K562 (cell line): Measurements from ENCODE around the gene U2AF1L4. TPM values are rescaled to one million over a fixed set of nuclear protein-coding genes. Genes with fewer than 3 reads are reported as not detected.
A peak's percentile ranks its signal among the peaks of the same experiment; 100 is the strongest.

Experiments
- ARNT ChIP-seq, 2 experiments: fragments of 450-650 bp; IDR thresholded peaks; 2 replicates each; pipeline ENCODE4 v1.6.1; 2016; ENCODE audit warnings: mild to moderate bottlenecking in 1 of 2
- CCAR2 ChIP-seq: fragments of 200-400 bp; formaldehyde crosslinking; IDR thresholded peaks from 2 replicates; pipeline ENCODE4 v1.6.1; 2017; ENCODE audit warnings: mild to moderate bottlenecking, low read depth, low read length
- E2F3 ChIP-seq: fragments of 250-450 bp; sonication (Bioruptor Pico); IDR thresholded peaks from 2 replicates; pipeline ENCODE4 v1.4.0; 2020; ENCODE audit warnings: mild to moderate bottlenecking
- ETV1 ChIP-seq: fragments of 450-650 bp; conservative IDR thresholded peaks from 2 replicates; pipeline ENCODE4 v1.6.1; 2016; ENCODE audit warnings: missing genetic modification characterization, control low read depth, low read depth, missing compliant biosample characterization
- IRF1 ChIP-seq: sonication (generic); formaldehyde crosslinking; IDR thresholded peaks from 2 replicates; pipeline ENCODE4 v1.8.0; 2022; ENCODE audit warnings: missing genetic modification reagents, mild to moderate bottlenecking, borderline replicate concordance
- NBN ChIP-seq: fragments of 450-650 bp; IDR thresholded peaks from 2 replicates; pipeline ENCODE4 v1.6.1; 2016; ENCODE audit warnings: low read depth, mild to moderate bottlenecking
- RB1 ChIP-seq: fragments of 450-650 bp; IDR thresholded peaks from 2 replicates; pipeline ENCODE4 v1.6.1; 2017; ENCODE audit warnings: low read depth, mild to moderate bottlenecking
- ZNF282 ChIP-seq: sonication (generic); formaldehyde crosslinking; IDR thresholded peaks from 2 replicates; pipeline ENCODE4 v1.8.1; 2023; ENCODE audit warnings: missing genetic modification reagents
- polyA plus RNA-seq, 8 experiments: library from polyadenylated mRNA; depleted of rRNA in 4 of 8; stranded (reverse) in 5 of 8; unstranded in 3 of 8; fragments of >200 nt; fragmentation: Nextera tagmentation in 2 of 8; fragmentation: Illumina TruSeq in 1 of 8; extraction: Ambion mirVana in 2 of 8; extraction: Trizol in 1 of 8; gene quantifications; 2 replicates each; pipeline versions ENCODE4 v1.2.1 to v1.2.3, GENCODE V29; 2011 to 2014; ENCODE audit warnings: inconsistent platforms in 1 of 8, missing spikeins in 1 of 8
- total RNA-seq, 7 experiments: library from RNA; depleted of rRNA in 6 of 7; stranded (reverse); fragments of >200 nt in 6 of 7; fragmentation: Illumina TruSeq in 2 of 7; extraction: Trizol in 2 of 7; gene quantifications; 2 replicates each; pipeline versions ENCODE4 v1.2.1 to v1.2.3, GENCODE V29; 2011 to 2021; ENCODE audit warnings: low replicate concordance in 1 of 7
- TF ChIP-seq, protein P1 (sequence below): fragments of 200-600 bp; sonication (generic); IDR thresholded peaks from one replicate; pipeline ENCODE4 v1.6.1; 2012; ENCODE audit warnings: mild to moderate bottlenecking, low read depth, low read length, inconsistent platforms
- TF ChIP-seq, protein P2 (sequence below), 2 experiments: fragments of 450-650 bp in 1 of 2; IDR thresholded peaks; 2 replicates each; pipeline ENCODE4 v1.6.1; 2011 to 2017; ENCODE audit warnings: low read depth in 2 of 2, antibody characterized with exemption in 1 of 2, borderline replicate concordance in 1 of 2, low read length in 1 of 2, mild to moderate bottlenecking in 1 of 2, mixed read lengths in 1 of 2; ENCODE audit not compliant: control insufficient read depth in 1 of 2

U2AF1L4 gene
- total and polyA plus RNA-seq, 9 of the 15 experiments (the other 6 are each of a cell fraction or from before 2014, with no cell fraction given) = 8.4 to 19.5 (median 12.6) TPM

DNA sequence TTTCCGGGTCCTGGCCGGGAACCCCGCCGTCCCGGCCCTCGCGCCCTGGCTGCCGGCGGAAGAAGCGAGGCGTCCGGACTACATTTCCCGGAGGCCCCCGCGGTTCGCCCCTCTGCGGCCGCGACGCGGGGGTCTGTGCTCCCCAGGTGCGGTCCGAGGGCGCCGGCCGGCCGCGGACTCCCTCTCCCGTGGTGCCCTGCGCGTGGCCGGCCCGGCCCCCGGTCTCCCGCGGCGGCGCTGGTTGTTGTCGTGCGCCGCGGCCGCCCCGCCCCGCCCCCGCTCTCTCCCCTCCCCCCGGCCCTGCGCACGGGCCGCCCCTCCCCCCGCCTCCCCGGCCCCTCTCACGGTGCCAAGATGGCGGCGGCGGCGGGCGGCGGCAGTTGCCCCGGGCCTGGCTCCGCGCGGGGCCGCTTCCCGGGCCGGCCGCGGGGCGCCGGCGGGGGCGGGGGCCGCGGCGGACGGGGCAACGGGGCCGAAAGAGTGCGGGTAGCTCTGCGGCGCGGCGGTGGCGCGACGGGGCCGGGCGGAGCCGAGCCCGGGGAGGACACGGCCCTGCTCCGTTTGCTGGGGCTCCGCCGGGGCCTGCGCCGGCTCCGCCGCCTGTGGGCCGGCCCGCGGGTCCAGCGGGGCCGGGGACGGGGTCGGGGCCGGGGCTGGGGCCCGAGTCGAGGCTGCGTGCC, 27.4 kb downstream of the U2AF1L4 start, which contains the start of gene KMT2B (continued):
- TF ChIP-seq, protein P1, sequence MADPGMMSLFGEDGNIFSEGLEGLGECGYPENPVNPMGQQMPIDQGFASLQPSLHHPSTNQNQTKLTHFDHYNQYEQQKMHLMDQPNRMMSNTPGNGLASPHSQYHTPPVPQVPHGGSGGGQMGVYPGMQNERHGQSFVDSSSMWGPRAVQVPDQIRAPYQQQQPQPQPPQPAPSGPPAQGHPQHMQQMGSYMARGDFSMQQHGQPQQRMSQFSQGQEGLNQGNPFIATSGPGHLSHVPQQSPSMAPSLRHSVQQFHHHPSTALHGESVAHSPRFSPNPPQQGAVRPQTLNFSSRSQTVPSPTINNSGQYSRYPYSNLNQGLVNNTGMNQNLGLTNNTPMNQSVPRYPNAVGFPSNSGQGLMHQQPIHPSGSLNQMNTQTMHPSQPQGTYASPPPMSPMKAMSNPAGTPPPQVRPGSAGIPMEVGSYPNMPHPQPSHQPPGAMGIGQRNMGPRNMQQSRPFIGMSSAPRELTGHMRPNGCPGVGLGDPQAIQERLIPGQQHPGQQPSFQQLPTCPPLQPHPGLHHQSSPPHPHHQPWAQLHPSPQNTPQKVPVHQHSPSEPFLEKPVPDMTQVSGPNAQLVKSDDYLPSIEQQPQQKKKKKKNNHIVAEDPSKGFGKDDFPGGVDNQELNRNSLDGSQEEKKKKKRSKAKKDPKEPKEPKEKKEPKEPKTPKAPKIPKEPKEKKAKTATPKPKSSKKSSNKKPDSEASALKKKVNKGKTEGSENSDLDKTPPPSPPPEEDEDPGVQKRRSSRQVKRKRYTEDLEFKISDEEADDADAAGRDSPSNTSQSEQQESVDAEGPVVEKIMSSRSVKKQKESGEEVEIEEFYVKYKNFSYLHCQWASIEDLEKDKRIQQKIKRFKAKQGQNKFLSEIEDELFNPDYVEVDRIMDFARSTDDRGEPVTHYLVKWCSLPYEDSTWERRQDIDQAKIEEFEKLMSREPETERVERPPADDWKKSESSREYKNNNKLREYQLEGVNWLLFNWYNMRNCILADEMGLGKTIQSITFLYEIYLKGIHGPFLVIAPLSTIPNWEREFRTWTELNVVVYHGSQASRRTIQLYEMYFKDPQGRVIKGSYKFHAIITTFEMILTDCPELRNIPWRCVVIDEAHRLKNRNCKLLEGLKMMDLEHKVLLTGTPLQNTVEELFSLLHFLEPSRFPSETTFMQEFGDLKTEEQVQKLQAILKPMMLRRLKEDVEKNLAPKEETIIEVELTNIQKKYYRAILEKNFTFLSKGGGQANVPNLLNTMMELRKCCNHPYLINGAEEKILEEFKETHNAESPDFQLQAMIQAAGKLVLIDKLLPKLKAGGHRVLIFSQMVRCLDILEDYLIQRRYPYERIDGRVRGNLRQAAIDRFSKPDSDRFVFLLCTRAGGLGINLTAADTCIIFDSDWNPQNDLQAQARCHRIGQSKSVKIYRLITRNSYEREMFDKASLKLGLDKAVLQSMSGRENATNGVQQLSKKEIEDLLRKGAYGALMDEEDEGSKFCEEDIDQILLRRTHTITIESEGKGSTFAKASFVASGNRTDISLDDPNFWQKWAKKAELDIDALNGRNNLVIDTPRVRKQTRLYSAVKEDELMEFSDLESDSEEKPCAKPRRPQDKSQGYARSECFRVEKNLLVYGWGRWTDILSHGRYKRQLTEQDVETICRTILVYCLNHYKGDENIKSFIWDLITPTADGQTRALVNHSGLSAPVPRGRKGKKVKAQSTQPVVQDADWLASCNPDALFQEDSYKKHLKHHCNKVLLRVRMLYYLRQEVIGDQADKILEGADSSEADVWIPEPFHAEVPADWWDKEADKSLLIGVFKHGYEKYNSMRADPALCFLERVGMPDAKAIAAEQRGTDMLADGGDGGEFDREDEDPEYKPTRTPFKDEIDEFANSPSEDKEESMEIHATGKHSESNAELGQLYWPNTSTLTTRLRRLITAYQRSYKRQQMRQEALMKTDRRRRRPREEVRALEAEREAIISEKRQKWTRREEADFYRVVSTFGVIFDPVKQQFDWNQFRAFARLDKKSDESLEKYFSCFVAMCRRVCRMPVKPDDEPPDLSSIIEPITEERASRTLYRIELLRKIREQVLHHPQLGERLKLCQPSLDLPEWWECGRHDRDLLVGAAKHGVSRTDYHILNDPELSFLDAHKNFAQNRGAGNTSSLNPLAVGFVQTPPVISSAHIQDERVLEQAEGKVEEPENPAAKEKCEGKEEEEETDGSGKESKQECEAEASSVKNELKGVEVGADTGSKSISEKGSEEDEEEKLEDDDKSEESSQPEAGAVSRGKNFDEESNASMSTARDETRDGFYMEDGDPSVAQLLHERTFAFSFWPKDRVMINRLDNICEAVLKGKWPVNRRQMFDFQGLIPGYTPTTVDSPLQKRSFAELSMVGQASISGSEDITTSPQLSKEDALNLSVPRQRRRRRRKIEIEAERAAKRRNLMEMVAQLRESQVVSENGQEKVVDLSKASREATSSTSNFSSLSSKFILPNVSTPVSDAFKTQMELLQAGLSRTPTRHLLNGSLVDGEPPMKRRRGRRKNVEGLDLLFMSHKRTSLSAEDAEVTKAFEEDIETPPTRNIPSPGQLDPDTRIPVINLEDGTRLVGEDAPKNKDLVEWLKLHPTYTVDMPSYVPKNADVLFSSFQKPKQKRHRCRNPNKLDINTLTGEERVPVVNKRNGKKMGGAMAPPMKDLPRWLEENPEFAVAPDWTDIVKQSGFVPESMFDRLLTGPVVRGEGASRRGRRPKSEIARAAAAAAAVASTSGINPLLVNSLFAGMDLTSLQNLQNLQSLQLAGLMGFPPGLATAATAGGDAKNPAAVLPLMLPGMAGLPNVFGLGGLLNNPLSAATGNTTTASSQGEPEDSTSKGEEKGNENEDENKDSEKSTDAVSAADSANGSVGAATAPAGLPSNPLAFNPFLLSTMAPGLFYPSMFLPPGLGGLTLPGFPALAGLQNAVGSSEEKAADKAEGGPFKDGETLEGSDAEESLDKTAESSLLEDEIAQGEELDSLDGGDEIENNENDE = no peak
- TF ChIP-seq E2F3 = no peak
- no peak for TF ChIP-seq ZNF282 (CRISPR knock-in tag)
- no peak for TF ChIP-seq IRF1 (CRISPR knock-in tag)
- no peak for TF ChIP-seq NBN
- TF ChIP-seq, protein P2, sequence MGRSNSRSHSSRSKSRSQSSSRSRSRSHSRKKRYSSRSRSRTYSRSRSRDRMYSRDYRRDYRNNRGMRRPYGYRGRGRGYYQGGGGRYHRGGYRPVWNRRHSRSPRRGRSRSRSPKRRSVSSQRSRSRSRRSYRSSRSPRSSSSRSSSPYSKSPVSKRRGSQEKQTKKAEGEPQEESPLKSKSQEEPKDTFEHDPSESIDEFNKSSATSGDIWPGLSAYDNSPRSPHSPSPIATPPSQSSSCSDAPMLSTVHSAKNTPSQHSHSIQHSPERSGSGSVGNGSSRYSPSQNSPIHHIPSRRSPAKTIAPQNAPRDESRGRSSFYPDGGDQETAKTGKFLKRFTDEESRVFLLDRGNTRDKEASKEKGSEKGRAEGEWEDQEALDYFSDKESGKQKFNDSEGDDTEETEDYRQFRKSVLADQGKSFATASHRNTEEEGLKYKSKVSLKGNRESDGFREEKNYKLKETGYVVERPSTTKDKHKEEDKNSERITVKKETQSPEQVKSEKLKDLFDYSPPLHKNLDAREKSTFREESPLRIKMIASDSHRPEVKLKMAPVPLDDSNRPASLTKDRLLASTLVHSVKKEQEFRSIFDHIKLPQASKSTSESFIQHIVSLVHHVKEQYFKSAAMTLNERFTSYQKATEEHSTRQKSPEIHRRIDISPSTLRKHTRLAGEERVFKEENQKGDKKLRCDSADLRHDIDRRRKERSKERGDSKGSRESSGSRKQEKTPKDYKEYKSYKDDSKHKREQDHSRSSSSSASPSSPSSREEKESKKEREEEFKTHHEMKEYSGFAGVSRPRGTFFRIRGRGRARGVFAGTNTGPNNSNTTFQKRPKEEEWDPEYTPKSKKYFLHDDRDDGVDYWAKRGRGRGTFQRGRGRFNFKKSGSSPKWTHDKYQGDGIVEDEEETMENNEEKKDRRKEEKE (IDR thresholded peaks at IDR 0.05; ENCODE audit: borderline replicate concordance in 1 of 2, control insufficient read depth in 1 of 2, low read depth in 2 of 2, low read length in 1 of 2) = 0 out of 4 replicates have a peak, but pooled peaks of 1 of the 2 experiments have one; percentile 10
- no peak for TF ChIP-seq ARNT (IDR thresholded peaks at IDR 0.05)
- no peak; the same call in 1 of the 2 replicates for TF ChIP-seq RB1
- TF ChIP-seq CCAR2 = no peak
- TF ChIP-seq ETV1 (tag) = 0 out of 2 replicates have a peak, but pooled peaks have one; percentile 34
